ENCODE data around the gene METRN.

METRN gene

GRCh38 chr16:759110-759910 is 44.4 kb downstream of the METRN start:
- no peak for TF ChIP-seq CTCF (IDR thresholded peaks at IDR 0.05)

GRCh38 chr16:760065-760464 is 45.1 kb downstream of the METRN start:
- TF ChIP-seq CTCF (IDR thresholded peaks at IDR 0.05): no peak

- TF ChIP-seq CTCF (IDR thresholded peaks at IDR 0.05): no peak
These were observed 45.8 kb downstream of the METRN start, which contains the start of gene MSLN for GRCh38 chr16:760545-761343. Gene MSLN (plus strand): TSS chr16:760734. CDS start chr16:762681, 1,947 bp downstream.

- TF ChIP-seq CTCF (IDR thresholded peaks at IDR 0.05): no peak
These were observed 47.0 kb downstream of the METRN start for GRCh38 chr16:761625-762513.

GRCh38 chr16:762595-763268 is 47.8 kb downstream of the METRN start:
- no peak for TF ChIP-seq CTCF (IDR thresholded peaks at IDR 0.05)

- no peak for TF ChIP-seq CTCF (IDR thresholded peaks at IDR 0.05)
These were observed 48.7 kb downstream of the METRN start for GRCh38 chr16:763369-764183.

All from LNCAP (cell line).